Tibial nerve (tissue), 3 donors: ENCODE data around the gene LMX1B.

ENCODE experiments used
- CTCF ChIP-seq, 5 experiments: fragments of 200-600 bp in 3 of 5; fragments of 450-650 bp in 2 of 5; sonication (generic) in 3 of 5; IDR thresholded peaks; one replicate each; pipeline ENCODE4 v1.5.1; 2016 to 2019; ENCODE audit warnings: antibody characterized with exemption in 5 of 5, mild to moderate bottlenecking in 3 of 5, moderate library complexity in 2 of 5
- POLR2A ChIP-seq, 2 donors: fragments of 450-650 bp; IDR thresholded peaks; one replicate each; pipeline ENCODE4 v1.6.1; 2017; ENCODE audit warnings: antibody characterized with exemption in 2 of 2, mild to moderate bottlenecking in 2 of 2, moderate library complexity in 2 of 2

DNA sequence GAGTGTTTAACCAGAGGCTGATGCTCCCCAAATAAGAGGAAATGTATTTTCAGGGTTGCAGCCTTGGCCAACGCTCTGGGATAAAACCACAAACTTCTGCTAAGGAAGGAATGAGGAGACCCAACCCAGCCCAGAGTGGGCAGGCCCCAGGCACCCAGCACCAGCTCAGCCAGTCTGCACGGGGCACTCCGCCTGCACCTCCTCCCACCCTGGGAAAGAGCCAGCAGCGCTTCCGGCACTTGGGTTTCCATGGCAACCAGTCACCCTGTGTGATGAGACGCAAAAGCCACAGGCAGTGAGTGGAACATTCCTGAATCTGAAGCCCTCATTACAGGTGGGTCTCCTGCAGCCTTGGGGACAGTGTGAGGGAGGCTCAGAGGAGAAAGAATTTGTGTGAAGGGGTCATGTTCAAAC lies 105.9 kb downstream of the LMX1B start:
- TF ChIP-seq CTCF (IDR thresholded peaks at IDR 0.05) (no peak), POLR2A (IDR thresholded peaks at IDR 0.05) (no peak)
